SK-N-MC (cell line): ENCODE results near the gene PYROXD2.

Source experiments
- DNase-seq: peaks from one replicate; pipeline ENCODE4 v3.0.0-alpha.2; 2011; ENCODE audit warnings: low read depth, low spot score
- H3K27ac ChIP-seq: fragments of 200-600 bp; sonication (generic); 2 replicates; pipeline ENCODE4 v1.5.1; 2016; ENCODE audit warnings: mixed run types
- H3K36me3 ChIP-seq: fragments of 200-600 bp; sonication (generic); 2 replicates; pipeline ENCODE4 v1.6.1; 2017; ENCODE audit warnings: antibody characterized with exemption, low read length, mixed read lengths; ENCODE audit not compliant: insufficient read depth
- H3K4me3 ChIP-seq: fragments of 200-600 bp; sonication (generic); 2 replicates; pipeline ENCODE4 v1.5.1; 2016
- H3K9ac ChIP-seq: fragments of 200-600 bp; sonication (generic); 2 replicates; pipeline ENCODE4 v1.8.0; 2017; ENCODE audit warnings: mixed run types, mixed read lengths; ENCODE audit not compliant: insufficient read length
- H3K9me3 ChIP-seq: fragments of 200-600 bp; sonication (generic); 2 replicates; pipeline ENCODE4 v1.6.1; 2017; ENCODE audit warnings: low read depth, mild to moderate bottlenecking, antibody characterized with exemption, low read length, moderate library complexity, mixed read lengths
- EZH2 ChIP-seq: fragments of 200-600 bp; sonication (generic); IDR thresholded peaks from one replicate; pipeline ENCODE4 v1.6.1; 2017; ENCODE audit warnings: antibody characterized with exemption
- FOXP2 ChIP-seq: optimal IDR thresholded peaks from 2 replicates; pipeline ENCODE3; 2011; ENCODE audit warnings: mild to moderate bottlenecking, moderate library complexity; ENCODE audit not compliant: insufficient read depth; ENCODE audit errors: extremely low read length, control extremely low read depth
- POLR2AphosphoS5 ChIP-seq: IDR thresholded peaks from 2 replicates; pipeline ENCODE4 v1.6.1; 2012; ENCODE audit warnings: mild to moderate bottlenecking, low read depth, low read length, borderline replicate concordance

Gene PYROXD2

GRCh38 chr10:98382691-98383101 is 32.3 kb downstream of the PYROXD2 start:
- no peaks in the 10 kb centered on the region for H3K9me3 ChIP-seq
- no peaks in the 10 kb centered on the region for H3K36me3 ChIP-seq
- DNase-seq: no peak
- H3K27ac ChIP-seq: no peak overlapping the region
- H3K4me3 ChIP-seq: no peak overlapping the region
- TF ChIP-seq POLR2AphosphoS5: no peak
- no peak for TF ChIP-seq FOXP2
- TF ChIP-seq EZH2: no peak
- no peak overlapping the region for H3K9ac ChIP-seq

DNA sequence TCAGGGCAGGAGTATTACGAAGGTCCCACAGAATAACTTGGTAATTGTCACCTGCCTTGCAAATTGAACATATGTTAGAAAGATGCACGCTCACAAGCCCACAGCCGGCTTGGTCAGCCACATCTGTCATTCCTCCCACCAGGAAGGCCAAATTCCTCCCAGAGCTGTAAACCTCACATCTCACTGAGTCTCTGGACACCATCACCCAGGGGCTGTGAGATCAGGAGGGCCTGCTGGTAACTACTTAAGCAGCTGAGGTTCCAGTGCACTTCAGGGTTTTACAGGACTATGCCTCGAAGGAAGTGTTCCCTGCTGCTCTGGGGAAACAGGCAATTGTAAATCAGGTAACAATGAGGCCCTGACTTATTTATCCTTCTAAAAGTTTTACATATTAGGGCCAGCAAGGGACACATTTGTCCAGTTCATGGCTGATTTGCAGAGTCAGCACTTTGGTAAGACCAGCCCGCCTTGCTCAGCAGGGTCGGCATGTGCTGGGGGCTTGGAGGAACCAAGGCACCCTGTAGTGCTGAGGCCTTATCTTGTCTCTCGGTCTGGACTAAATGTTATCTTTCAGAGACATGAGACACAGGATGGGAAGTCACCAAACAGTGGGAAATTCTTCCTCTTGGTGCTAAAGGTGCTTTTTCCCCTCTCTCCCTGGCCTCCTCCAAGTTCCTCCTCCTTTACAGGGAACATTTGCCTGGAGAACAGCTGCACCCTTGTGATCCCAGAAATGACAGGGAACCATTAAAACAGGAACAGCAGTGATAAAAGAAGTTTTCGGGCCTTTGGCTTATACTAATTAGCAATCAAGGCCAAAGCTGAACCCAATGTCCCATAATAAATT is 34.3 kb downstream of the PYROXD2 start:
- Histone ChIP-seq H3K27ac (no peak overlapping the region), H3K36me3 (no peaks in the 10 kb centered on the region), H3K4me3 (no peak overlapping the region), H3K9me3 (no peaks in the 10 kb centered on the region), H3K9ac (no peak overlapping the region)
- TF ChIP-seq EZH2 (no peak), POLR2AphosphoS5 (no peak), FOXP2 (no peak)
- DNase-seq: no peak

DNA sequence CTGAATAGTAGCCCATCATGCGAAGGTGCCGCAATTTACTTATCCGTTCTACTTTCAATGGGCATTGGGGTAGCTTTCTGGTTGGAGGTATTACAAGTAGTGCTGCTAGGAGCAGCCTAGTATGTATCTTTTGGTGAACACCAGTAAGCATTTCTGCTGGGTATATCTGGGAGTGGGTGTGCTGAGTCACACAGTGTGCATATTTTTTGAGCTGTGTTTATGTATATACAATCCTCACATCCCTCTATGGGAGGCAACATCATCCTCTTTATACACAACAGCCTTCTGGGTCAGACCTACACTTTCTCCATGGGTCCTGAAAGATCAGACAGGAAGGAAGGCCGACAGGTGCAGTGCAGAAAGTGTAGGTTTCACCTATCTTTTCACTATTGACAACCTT is 36.3 kb downstream of the PYROXD2 start:
- TF ChIP-seq POLR2AphosphoS5: no peak
- TF ChIP-seq FOXP2: no peak
- no peak for TF ChIP-seq EZH2
- no peaks in the 10 kb centered on the region for H3K36me3 ChIP-seq
- H3K27ac ChIP-seq: no peak overlapping the region
- no peak overlapping the region for H3K9ac ChIP-seq
- no peaks in the 10 kb centered on the region for H3K9me3 ChIP-seq
- no peak overlapping the region for H3K4me3 ChIP-seq
- DNase-seq: no peak

- DNase-seq: no peak
- H3K27ac ChIP-seq: no peak overlapping the region
- H3K9ac ChIP-seq: no peak overlapping the region
- H3K36me3 ChIP-seq: no peaks in the 10 kb centered on the region
- TF ChIP-seq FOXP2 (no peak), EZH2 (no peak), POLR2AphosphoS5 (no peak)
- H3K4me3 ChIP-seq: no peak overlapping the region
- no peaks in the 10 kb centered on the region for H3K9me3 ChIP-seq
Measured at GRCh38 chr10:98377536-98377935, 37.4 kb downstream of the PYROXD2 start.

DNA sequence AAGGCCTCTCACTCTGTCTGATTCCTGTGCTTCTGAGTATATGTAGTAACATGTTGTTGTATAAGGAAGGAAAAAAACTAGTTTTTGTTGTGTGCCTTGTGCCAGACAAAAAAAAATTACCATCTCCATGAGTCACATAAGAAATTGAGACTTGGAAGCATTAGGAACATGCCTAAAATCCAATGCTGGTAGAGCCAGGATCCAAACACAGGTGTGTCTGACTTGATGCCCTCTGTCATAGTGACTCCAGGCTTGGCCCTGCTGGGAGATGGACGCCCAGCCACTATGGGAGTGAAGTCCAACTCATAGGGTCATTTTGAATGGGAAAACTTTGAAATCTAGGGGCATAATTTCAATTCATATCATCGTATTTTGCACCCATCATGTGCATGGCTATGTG is 38.0 kb downstream of the PYROXD2 start:
- no peak for DNase-seq
- Histone ChIP-seq H3K9ac (no peak overlapping the region), H3K36me3 (no peaks in the 10 kb centered on the region), H3K9me3 (no peaks in the 10 kb centered on the region), H3K4me3 (no peak overlapping the region), H3K27ac (no peak overlapping the region)
- TF ChIP-seq FOXP2: no peak
- no peak for TF ChIP-seq POLR2AphosphoS5
- TF ChIP-seq EZH2: no peak

- Histone ChIP-seq H3K36me3 (no peaks in the 10 kb centered on the region), H3K27ac (no peak overlapping the region), H3K9me3 (no peaks in the 10 kb centered on the region), H3K4me3 (no peak overlapping the region), H3K9ac (no peak overlapping the region)
- no peak for DNase-seq
- TF ChIP-seq FOXP2 (no peak), POLR2AphosphoS5 (no peak), EZH2 (no peak)
Measured at GRCh38 chr10:98376485-98376884, 38.5 kb downstream of the PYROXD2 start.

DNA sequence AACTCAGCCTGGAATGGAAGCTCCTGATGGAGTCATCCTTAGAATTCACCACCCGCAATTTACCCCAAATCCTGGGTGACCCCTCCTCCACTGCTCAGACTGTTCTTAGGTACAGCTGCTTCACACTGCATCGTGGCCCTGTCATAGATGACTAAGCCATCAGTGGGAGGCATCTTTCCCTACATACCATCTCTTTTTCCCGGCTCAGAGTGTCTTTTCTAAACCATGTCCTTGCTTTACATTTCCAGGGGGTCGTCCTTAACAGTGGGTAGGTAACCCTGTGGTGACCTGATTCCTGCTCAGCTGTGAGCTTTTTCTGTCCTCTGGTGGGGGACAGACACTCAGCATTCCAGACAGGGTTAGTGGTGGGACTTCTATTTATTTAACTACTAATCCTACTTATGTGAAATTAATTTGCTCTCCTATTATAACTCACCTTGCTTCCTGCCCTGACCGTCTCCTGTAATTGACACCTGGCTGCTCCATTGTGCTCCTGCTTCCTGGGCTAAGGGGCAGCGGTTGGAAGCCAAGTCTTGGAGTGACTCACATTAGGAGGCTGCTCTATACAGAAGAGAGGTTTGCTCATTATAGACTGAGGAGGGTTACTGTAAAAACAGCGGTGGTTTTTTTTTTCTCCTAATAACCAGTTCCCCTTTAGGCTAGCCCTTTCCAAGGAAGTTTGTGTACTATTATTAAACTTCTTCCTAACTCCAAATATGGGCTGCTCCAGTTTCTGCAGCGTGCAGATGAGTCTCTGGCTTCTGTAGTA is 40.6 kb downstream of the PYROXD2 start:
- TF ChIP-seq POLR2AphosphoS5 (no peak), FOXP2 (no peak), EZH2 (no peak)
- Histone ChIP-seq H3K9me3 (no peaks in the 10 kb centered on the region), H3K4me3 (no peak overlapping the region), H3K9ac (no peak overlapping the region), H3K36me3 (no peaks in the 10 kb centered on the region), H3K27ac (no peak overlapping the region)
- DNase-seq: no peak

DNA sequence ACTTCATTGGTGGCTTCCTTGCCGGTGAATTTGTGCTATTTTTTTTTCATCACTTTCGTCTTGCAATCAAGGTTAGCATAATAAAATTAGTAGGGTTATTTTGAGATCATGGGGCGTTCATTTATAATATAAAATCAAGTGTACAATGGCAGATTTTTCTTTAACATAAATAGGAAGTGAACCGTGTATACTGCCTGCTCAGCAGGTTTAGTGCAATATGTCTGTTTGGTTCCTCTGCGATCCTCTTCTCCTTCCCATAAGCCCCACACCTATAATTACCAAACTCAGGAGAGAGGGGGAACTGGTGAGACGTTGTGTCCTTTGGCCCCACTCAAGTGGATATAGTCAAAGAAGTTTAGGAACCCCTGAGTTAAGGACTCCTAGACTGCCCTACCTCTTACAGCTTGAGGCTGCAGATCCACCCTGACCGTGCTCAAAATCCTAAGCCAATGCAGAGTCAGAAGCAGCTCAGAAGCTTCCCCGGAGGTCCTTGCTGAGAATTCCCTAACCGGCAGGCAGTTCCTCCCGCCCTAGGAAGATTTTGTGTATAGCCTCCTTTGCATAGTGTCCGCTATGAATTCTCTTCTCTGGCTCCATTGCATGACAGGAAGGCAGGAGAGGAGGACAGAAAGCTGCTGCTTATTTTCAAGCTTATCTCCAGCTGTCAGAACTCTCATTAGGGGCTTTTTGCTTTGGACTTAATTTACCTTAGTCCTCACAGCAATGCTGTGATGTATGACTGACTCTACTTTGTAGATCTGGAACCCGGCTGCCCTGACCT is 41.5 kb downstream of the PYROXD2 start:
- no peak for DNase-seq
- H3K36me3 ChIP-seq: no peaks in the 10 kb centered on the region
- H3K9me3 ChIP-seq: no peaks in the 10 kb centered on the region
- no peak for TF ChIP-seq POLR2AphosphoS5
- TF ChIP-seq EZH2: no peak
- TF ChIP-seq FOXP2: no peak
- H3K9ac ChIP-seq: no peak overlapping the region
- H3K27ac ChIP-seq: no peak overlapping the region
- H3K4me3 ChIP-seq: no peak overlapping the region
